GM12878 (cell line): ENCODE data around the gene RBSN. TPM values are rescaled to one million over a fixed set of nuclear protein-coding genes. Genes with fewer than 3 reads are reported as not detected.

Source experiments
- ATF3 ChIP-seq: IDR thresholded peaks from 2 replicates; pipeline ENCODE4 v1.6.1; 2011; ENCODE audit warnings: low read depth, mild to moderate bottlenecking, low read length, moderate library complexity, borderline replicate concordance; ENCODE audit errors: extremely low read depth
- BHLHE40 ChIP-seq, 2 experiments: fragments of 450-650 bp in 1 of 2; IDR thresholded peaks; 2 replicates each; pipeline ENCODE4 v1.6.1; 2011 to 2017; ENCODE audit warnings: low read depth in 2 of 2, borderline replicate concordance in 1 of 2, improper control_type of control experiment in 1 of 2, low read length in 1 of 2, mild to moderate bottlenecking in 1 of 2
- CREB1 ChIP-seq: IDR thresholded peaks from 2 replicates; pipeline ENCODE4 v1.6.1; 2012; ENCODE audit warnings: low read depth, mild to moderate bottlenecking, inconsistent platforms
- FOXM1 ChIP-seq: IDR thresholded peaks from 2 replicates; pipeline ENCODE4 v1.6.1; 2012; ENCODE audit warnings: low read depth, mild to moderate bottlenecking, inconsistent platforms, low read length, moderate library complexity
- HDAC6 ChIP-seq: fragments of 200-600 bp; sonication (generic); IDR thresholded peaks from one replicate; pipeline ENCODE4 v1.8.0; 2017; ENCODE audit warnings: antibody characterized with exemption; ENCODE audit not compliant: unreplicated experiment
- NFYA ChIP-seq: IDR thresholded peaks from 2 replicates; pipeline ENCODE4 v1.6.1; 2011; ENCODE audit warnings: low read depth, mild to moderate bottlenecking, low read length, improper control_type of control experiment, borderline replicate concordance
- NKRF ChIP-seq: fragments of 450-650 bp; conservative IDR thresholded peaks from 2 replicates; pipeline ENCODE4 v1.6.1; 2017; ENCODE audit warnings: mild to moderate bottlenecking, moderate library complexity
- STAT3 ChIP-seq: IDR thresholded peaks from 2 replicates; pipeline ENCODE4 v1.6.1; 2011; ENCODE audit warnings: low read depth, low read length, improper control_type of control experiment
- TAF1 ChIP-seq: IDR thresholded peaks from 2 replicates; pipeline ENCODE4 v1.6.1; 2011; ENCODE audit warnings: mild to moderate bottlenecking, low read depth, low read length, borderline replicate concordance
- TCF12 ChIP-seq: IDR thresholded peaks from 2 replicates; pipeline ENCODE4 v1.6.1; 2011; ENCODE audit warnings: low read depth, mild to moderate bottlenecking, low read length
- ZBTB33 ChIP-seq: fragments of 450-650 bp; IDR thresholded peaks from 2 replicates; pipeline ENCODE4 v1.6.1; 2017; ENCODE audit warnings: mild to moderate bottlenecking
- ZNF24 ChIP-seq: fragments of 450-650 bp; IDR thresholded peaks from 2 replicates; pipeline ENCODE4 v1.6.1; 2017; ENCODE audit warnings: antibody characterized with exemption, mild to moderate bottlenecking
- polyA plus RNA-seq, 11 experiments: library from polyadenylated mRNA; depleted of rRNA in 4 of 11; unstranded in 6 of 11; stranded (reverse) in 5 of 11; fragments of >200 nt; fragmentation: Nextera tagmentation in 4 of 11; fragmentation: Illumina TruSeq in 1 of 11; extraction: Ambion mirVana in 4 of 11; extraction: Trizol in 1 of 11; gene quantifications; 1 replicate in 1 of 11; 2 replicates in 10 of 11; pipeline versions ENCODE4 v1.2.1 to v1.2.3, GENCODE V29; 2011 to 2016; ENCODE audit warnings: inconsistent platforms in 2 of 11, missing spikeins in 2 of 11, low read depth in 1 of 11
- total RNA-seq, 4 experiments: library from RNA; depleted of rRNA in 3 of 4; stranded (reverse); fragments of >200 nt in 3 of 4; fragmentation: Illumina TruSeq in 1 of 4; extraction: Trizol in 1 of 4; gene quantifications; 2 replicates each; pipeline versions ENCODE4 v1.2.1 to v1.2.3, GENCODE V29; 2013 to 2021

Gene RBSN
- total and polyA plus RNA-seq, 10 of the 15 experiments (the other 5 are each of a cell fraction or from before 2014, with no cell fraction given): 2.0 to 17.5 (median 10.5) TPM

- TF ChIP-seq ZBTB33 (no peak), ATF3 (no peak), NFYA (no peak), CREB1 (no peak), BHLHE40 (IDR thresholded peaks at IDR 0.05; ENCODE audit: borderline replicate concordance in 1 of 2, low read depth in 2 of 2, low read length in 1 of 2) (no peak), STAT3 (no peak), TAF1 (no peak), NKRF (no peak), FOXM1 (no peak), ZNF24 (no peak), TCF12 (no peak), HDAC6 (no peak)
Observed at GRCh38 chr3:15113471-15113870, 14.5 kb upstream of the RBSN start (continued).
